ES-I3 (cell line): Measurements from ENCODE around the gene ATL2.
"Not testable (repeated sequence)": the region's sequence is repeated elsewhere in the genome, so short reads cannot be mapped to it uniquely, and the experiment has no call there.

Experiments used
- H3K36me3 ChIP-seq: 2 replicates; pipeline ENCODE4 v1.6.1; 2013; ENCODE audit warnings: mild to moderate bottlenecking, low read length, control low read depth, moderate library complexity; ENCODE audit not compliant: insufficient read depth
- H3K4me1 ChIP-seq: 2 replicates; pipeline ENCODE4 v1.6.1; 2013; ENCODE audit warnings: mild to moderate bottlenecking, control low read depth, low read length; ENCODE audit not compliant: insufficient read depth
- H3K9ac ChIP-seq: 2 replicates; pipeline ENCODE4 v1.6.1; 2013; ENCODE audit warnings: low read depth, mild to moderate bottlenecking, low read length, moderate library complexity
- H3K9me3 ChIP-seq: 2 replicates; pipeline ENCODE4 v1.6.1; 2013; ENCODE audit warnings: mild to moderate bottlenecking, low read length, moderate library complexity; ENCODE audit not compliant: control insufficient read depth, insufficient read depth

ATL2 gene

GRCh38 chr2:38327580-38327979 is 49.5 kb downstream of the ATL2 start:
- Histone ChIP-seq H3K36me3 (peaks cover under 1% of the 10 kb centered on the region; the same call in 1 of the 2 replicates), H3K9ac (no peak overlapping the region), H3K4me1 (peaks cover 6% of the 10 kb centered on the region; the same call in 1 of the 2 replicates), H3K9me3 (peaks cover 5% of the 10 kb centered on the region; the same call in 1 of the 2 replicates)

GRCh38 chr2:38323623-38324022 is 53.5 kb downstream of the ATL2 start:
- Histone ChIP-seq H3K4me1 (peaks cover 6% of the 10 kb centered on the region; the same call in 1 of the 2 replicates), H3K36me3 (no peaks in the 10 kb centered on the region), H3K9ac (no peak overlapping the region), H3K9me3 (no peaks in the 10 kb centered on the region)

- H3K9ac ChIP-seq = no peak overlapping the region
- H3K4me1 ChIP-seq = peaks cover 6% of the 10 kb centered on the region; the same call in 1 of the 2 replicates
- H3K36me3 ChIP-seq = no peaks in the 10 kb centered on the region
- no peaks in the 10 kb centered on the region for H3K9me3 ChIP-seq
These were observed 54.7 kb downstream of the ATL2 start for GRCh38 chr2:38322224-38322914.

GRCh38 chr2:38319240-38319639 is 57.8 kb downstream of the ATL2 start:
- H3K9me3 ChIP-seq, H3K9ac ChIP-seq, H3K36me3 ChIP-seq, H3K4me1 ChIP-seq: not testable (repeated sequence)

GRCh38 chr2:38317725-38318124 is 59.3 kb downstream of the ATL2 start:
- H3K4me1 ChIP-seq = no peaks in the 10 kb centered on the region
- no peaks in the 10 kb centered on the region for H3K9me3 ChIP-seq
- H3K36me3 ChIP-seq = peaks cover 6% of the 10 kb centered on the region
- no peak overlapping the region for H3K9ac ChIP-seq

GRCh38 chr2:38315707-38316333 is 61.3 kb downstream of the ATL2 start:
- Histone ChIP-seq H3K9ac (no peak overlapping the region), H3K4me1 (no peaks in the 10 kb centered on the region), H3K9me3 (no peaks in the 10 kb centered on the region), H3K36me3 (peaks cover 11% of the 10 kb centered on the region)

GRCh38 chr2:38308821-38309220 is 68.3 kb downstream of the ATL2 start:
- Histone ChIP-seq H3K4me1 (no peaks in the 10 kb centered on the region), H3K36me3 (peaks cover 8% of the 10 kb centered on the region), H3K9ac (no peak overlapping the region), H3K9me3 (no peaks in the 10 kb centered on the region)

- Histone ChIP-seq H3K9me3 (no peaks in the 10 kb centered on the region), H3K9ac (no peak overlapping the region), H3K4me1 (peaks cover 12% of the 10 kb centered on the region; the same call in 1 of the 2 replicates), H3K36me3 (peaks cover 5% of the 10 kb centered on the region; the same call in 1 of the 2 replicates)
These were observed 74.9 kb downstream of the ATL2 start for GRCh38 chr2:38301969-38302702.

- Histone ChIP-seq H3K9ac (no peak overlapping the region), H3K4me1 (peaks cover 13% of the 10 kb centered on the region; the same call in 1 of the 2 replicates), H3K36me3 (peaks cover 6% of the 10 kb centered on the region; the same call in 1 of the 2 replicates), H3K9me3 (no peaks in the 10 kb centered on the region)
These were observed 75.6 kb downstream of the ATL2 start for GRCh38 chr2:38301340-38301968.

GRCh38 chr2:38298539-38298938 is 78.5 kb downstream of the ATL2 start:
- no peaks in the 10 kb centered on the region for H3K9me3 ChIP-seq
- H3K36me3 ChIP-seq = peaks cover 10% of the 10 kb centered on the region; the same call in 1 of the 2 replicates
- H3K9ac ChIP-seq = no peak overlapping the region
- H3K4me1 ChIP-seq = peaks cover 17% of the 10 kb centered on the region

GRCh38 chr2:38296197-38296780 is 80.8 kb downstream of the ATL2 start:
- Histone ChIP-seq H3K36me3 (peaks cover 10% of the 10 kb centered on the region; the same call in 1 of the 2 replicates), H3K9ac (no peak overlapping the region), H3K9me3 (no peaks in the 10 kb centered on the region), H3K4me1 (peaks cover 7% of the 10 kb centered on the region)

GRCh38 chr2:38294597-38294996 is 82.5 kb downstream of the ATL2 start:
- peaks cover 5% of the 10 kb centered on the region; the same call in 1 of the 2 replicates for H3K4me1 ChIP-seq
- H3K9me3 ChIP-seq = no peaks in the 10 kb centered on the region
- H3K9ac ChIP-seq = no peak overlapping the region
- H3K36me3 ChIP-seq = peaks cover 10% of the 10 kb centered on the region; the same call in 1 of the 2 replicates

GRCh38 chr2:38293152-38293865 is 83.8 kb downstream of the ATL2 start:
- H3K4me1 ChIP-seq = peaks cover 5% of the 10 kb centered on the region; the same call in 1 of the 2 replicates
- peaks cover 10% of the 10 kb centered on the region; the same call in 1 of the 2 replicates for H3K36me3 ChIP-seq
- H3K9me3 ChIP-seq = no peaks in the 10 kb centered on the region

More at GRCh38 chr2:38293152-38293865, 83.8 kb downstream of the ATL2 start:
- H3K9ac ChIP-seq = no peak overlapping the region
